NCI-H345 (cell line): ENCODE data around the gene CHD2.

Experiments used
- DNase-seq: peaks from one replicate; lab custom pipeline; 2025; lab: John Stamatoyannopoulos, UW

CHD2 gene

DNA sequence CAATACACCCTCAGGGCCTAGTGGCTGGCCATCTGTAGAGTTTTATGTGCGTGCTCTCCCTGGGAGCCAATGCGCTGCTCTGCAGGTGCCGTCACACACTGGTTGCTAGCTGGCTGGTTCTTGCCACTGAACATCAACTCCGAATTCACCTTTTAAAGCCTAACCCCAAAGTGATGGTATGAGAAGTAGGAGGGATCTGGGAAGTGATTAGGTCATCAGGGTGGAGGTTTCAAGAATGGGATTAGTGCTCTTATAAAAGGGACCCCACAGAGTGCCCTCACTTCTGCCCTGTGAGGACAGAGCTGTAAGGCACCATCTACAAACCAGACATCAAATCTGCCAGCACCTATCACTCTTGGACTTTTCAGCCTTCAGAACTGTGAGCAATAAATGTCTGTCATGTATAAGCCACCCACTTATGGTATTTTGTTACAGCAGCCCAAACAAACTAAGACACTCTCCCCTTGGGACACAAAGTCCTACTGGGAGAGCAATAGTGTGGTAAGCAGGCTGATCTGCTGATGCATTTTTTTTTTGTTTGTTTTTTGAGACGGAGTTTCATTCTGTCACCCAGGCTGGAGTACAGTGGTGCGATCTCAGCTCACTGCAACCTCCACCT lies 168.6 kb downstream of the CHD2 start:
- no peak for DNase-seq

DNA sequence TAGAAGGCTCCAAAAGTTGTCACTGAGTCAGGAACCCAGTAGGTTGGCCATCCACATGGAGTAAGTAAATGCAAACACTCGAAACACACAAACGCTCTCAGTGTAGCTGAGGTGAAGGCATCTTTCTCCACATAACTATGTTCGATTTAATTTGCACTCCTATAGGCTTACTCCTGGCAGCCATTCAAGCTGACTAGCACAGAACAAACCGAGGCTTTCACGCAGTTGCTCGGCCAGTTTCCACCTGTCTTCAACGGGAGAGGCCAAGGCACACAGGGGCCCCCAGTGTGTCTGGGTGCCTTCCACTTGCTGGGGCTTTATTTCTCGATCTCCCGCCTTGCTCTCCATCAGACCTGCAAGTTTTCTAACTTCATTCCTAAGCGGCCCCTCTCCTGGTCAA lies 170.0 kb downstream of the CHD2 start:
- DNase-seq: peak; percentile 6

GRCh38 chr15:93070551-93071296 lies 170.6 kb downstream of the CHD2 start:
- no peak for DNase-seq

GRCh38 chr15:93071469-93071936 lies 171.4 kb downstream of the CHD2 start:
- no peak for DNase-seq

- DNase-seq: no peak
Observed at GRCh38 chr15:93072011-93072410, 171.9 kb downstream of the CHD2 start.

DNA sequence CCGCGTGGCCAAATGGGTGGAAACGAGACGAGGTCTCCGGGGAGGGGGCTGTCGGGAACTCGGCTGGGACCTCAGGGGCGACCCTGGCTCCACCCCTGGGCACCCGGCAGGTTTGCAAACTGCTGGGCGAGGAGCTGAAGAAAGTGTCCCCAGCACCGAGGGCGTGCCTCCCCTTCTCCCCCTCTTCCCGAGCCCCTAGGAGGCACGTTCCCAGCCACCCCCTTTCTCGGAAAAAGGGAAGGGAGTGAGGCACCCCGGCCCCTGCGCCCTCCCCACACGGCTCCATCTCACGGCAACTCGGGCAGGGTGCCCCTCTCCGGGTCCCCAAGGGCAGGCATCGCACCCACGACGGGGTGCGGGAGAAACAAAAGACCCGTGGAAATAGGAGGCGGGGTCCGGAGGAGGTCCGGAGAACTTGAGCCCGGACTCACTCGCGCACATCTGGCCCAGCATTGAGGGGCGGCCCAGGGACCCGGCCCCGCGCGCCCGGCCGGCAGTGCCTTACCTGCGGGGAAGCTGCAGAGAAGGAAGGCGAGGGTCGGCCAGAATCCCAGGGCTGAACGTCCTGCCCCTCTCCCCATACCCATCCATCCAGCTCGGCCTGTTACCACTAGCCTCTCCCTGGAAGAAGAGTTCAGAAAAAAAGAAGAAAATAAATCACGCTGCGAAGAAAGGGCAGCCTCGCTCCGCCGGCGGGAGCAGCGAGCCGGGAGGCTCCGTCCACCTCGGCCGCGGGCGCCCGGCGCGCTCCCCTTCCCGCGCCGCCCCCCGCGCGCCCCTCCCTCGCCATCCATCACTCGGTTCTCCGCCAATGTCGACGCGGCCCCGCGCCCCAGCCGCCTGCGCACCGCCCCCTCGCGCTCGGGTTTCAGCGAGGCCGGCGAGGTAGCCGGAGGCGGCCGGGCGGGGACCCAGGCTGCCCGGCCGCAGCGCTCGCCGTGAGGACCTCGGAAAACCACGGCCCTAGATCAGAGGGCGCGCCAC lies 172.6 kb downstream of the CHD2 start:
- peak; percentile 73 for DNase-seq

GRCh38 chr15:93073465-93073952 lies 173.4 kb downstream of the CHD2 start:
- no peak for DNase-seq

GRCh38 chr15:93074599-93074998 lies 174.5 kb downstream of the CHD2 start:
- DNase-seq: no peak

GRCh38 chr15:93076217-93076616 lies 176.1 kb downstream of the CHD2 start:
- DNase-seq: no peak

DNA sequence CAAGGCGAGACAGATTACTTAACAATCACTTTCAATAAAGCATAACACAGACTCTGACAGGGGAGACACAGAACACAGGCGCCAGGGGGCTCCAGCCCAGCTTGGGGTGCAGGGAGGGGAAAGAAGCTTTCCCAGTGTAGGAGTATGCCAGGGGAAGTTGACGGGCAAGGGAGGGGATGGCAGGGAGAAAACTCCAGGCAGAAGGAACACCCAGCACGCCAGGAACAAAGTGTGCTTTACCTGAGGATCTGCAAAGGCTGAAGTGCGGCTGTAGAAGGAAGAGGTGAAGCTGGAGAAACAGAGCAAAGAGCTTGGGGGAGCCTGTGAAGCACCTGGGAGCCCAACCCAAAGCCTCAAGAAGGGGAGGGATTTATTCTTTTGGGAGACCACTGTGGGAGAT lies 176.8 kb downstream of the CHD2 start:
- DNase-seq: no peak
